Neutrophil (primary cell): ENCODE measurements around the gene ZNF22.

ENCODE experiments used
- H3K27ac ChIP-seq: fragments of 200-600 bp; sonication (generic); 2 replicates; pipeline ENCODE4 v1.5.1; 2016; ENCODE audit warnings: mild to moderate bottlenecking, moderate library complexity
- H3K27me3 ChIP-seq: fragments of 200-600 bp; sonication (generic); 2 replicates; pipeline ENCODE4 v1.6.0; 2016; ENCODE audit warnings: mild to moderate bottlenecking
- H3K36me3 ChIP-seq: fragments of 200-600 bp; sonication (generic); 2 replicates; pipeline ENCODE4 v1.5.1; 2017
- H3K4me1 ChIP-seq, 2 experiments: fragments of 200-600 bp in 1 of 2; sonication (generic) in 1 of 2; 1 replicate in 1 of 2; 2 replicates in 1 of 2; pipeline versions ENCODE4 v1.5.1 to v1.6.1; 2013 to 2016; ENCODE audit warnings: low read depth in 1 of 2, low read length in 1 of 2, mild to moderate bottlenecking in 1 of 2, moderate library complexity in 1 of 2; ENCODE audit not compliant: control insufficient read depth in 1 of 2, insufficient read depth in 1 of 2
- H3K4me3 ChIP-seq, 2 experiments: fragments of 200-600 bp in 1 of 2; sonication (generic) in 1 of 2; 1 replicate in 1 of 2; 2 replicates in 1 of 2; pipeline ENCODE4 v1.5.1; 2013 to 2016; ENCODE audit warnings: low read depth in 1 of 2, low read length in 1 of 2, mild to moderate bottlenecking in 1 of 2, moderate library complexity in 1 of 2
- H3K9me3 ChIP-seq: fragments of 200-600 bp; sonication (generic); 2 replicates; pipeline ENCODE4 v1.5.1; 2016
- TF ChIP-seq, protein P1 (sequence below): fragments of 200-600 bp; sonication (generic); IDR thresholded peaks from 2 replicates; pipeline ENCODE4 v1.5.1; 2016; ENCODE audit warnings: antibody characterized with exemption

Gene ZNF22

GRCh38 chr10:44962870-44963738 lies 37.6 kb upstream of the ZNF22 start:
- Histone ChIP-seq H3K9me3 (no peaks in the 10 kb centered on the region), H3K27me3 (no peaks in the 10 kb centered on the region), H3K4me1 (peaks cover 51 to 53% of the 10 kb centered on the region in 2 experiments), H3K36me3 (no peaks in the 10 kb centered on the region), H3K4me3 (no peak overlapping the region), H3K27ac (no peak overlapping the region)
- TF ChIP-seq, protein P1, sequence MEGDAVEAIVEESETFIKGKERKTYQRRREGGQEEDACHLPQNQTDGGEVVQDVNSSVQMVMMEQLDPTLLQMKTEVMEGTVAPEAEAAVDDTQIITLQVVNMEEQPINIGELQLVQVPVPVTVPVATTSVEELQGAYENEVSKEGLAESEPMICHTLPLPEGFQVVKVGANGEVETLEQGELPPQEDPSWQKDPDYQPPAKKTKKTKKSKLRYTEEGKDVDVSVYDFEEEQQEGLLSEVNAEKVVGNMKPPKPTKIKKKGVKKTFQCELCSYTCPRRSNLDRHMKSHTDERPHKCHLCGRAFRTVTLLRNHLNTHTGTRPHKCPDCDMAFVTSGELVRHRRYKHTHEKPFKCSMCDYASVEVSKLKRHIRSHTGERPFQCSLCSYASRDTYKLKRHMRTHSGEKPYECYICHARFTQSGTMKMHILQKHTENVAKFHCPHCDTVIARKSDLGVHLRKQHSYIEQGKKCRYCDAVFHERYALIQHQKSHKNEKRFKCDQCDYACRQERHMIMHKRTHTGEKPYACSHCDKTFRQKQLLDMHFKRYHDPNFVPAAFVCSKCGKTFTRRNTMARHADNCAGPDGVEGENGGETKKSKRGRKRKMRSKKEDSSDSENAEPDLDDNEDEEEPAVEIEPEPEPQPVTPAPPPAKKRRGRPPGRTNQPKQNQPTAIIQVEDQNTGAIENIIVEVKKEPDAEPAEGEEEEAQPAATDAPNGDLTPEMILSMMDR = no peak

DNA sequence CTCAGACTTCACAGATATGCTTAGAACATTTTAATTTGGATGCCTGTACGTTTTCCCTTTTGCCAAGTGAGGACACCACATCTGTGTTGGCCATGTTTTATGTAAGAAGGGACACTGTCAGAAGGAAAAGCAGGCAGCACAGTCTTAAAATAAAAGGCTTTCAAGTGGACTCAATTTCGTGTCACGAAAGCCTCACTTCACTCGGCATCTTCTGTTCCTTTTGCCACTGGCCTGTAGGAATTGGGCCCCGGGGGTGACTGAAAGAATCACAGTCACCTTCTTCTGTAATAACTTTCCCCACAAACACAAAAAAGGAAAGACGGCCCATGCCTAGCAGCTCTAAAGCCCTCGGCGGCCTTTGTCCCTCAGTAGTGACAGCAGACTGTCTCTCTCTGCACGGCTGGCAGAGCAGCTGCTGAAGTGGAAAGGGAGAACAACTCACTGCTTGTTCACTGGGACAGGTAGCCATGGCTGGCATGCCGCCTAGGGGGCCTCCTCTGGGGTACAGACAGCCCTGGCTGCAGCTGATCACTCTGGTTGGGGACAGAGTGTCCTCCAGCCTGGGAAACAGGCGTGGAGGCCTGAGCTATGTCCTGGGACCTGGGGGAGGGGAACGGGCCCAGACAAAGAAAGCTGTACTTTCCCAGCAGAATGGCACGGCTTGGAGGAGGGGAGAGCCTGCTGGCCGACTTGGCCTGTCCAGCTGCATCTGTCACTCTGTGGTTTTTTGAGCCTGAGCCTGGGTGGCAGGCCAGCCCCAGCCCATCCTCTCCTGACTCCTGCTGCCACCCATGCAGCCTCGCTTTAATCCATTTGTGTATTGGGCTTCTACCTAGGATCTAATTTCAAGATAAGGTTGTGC lies 36.7 kb upstream of the ZNF22 start:
- no peaks in the 10 kb centered on the region for H3K9me3 ChIP-seq
- no peaks in the 10 kb centered on the region for H3K36me3 ChIP-seq
- TF ChIP-seq, protein P1 = no peak
- no peaks in the 10 kb centered on the region for H3K27me3 ChIP-seq
- H3K4me3 ChIP-seq = no peak overlapping the region
- no peak overlapping the region for H3K27ac ChIP-seq
- peaks cover 51 to 53% of the 10 kb centered on the region in 2 experiments for H3K4me1 ChIP-seq

DNA sequence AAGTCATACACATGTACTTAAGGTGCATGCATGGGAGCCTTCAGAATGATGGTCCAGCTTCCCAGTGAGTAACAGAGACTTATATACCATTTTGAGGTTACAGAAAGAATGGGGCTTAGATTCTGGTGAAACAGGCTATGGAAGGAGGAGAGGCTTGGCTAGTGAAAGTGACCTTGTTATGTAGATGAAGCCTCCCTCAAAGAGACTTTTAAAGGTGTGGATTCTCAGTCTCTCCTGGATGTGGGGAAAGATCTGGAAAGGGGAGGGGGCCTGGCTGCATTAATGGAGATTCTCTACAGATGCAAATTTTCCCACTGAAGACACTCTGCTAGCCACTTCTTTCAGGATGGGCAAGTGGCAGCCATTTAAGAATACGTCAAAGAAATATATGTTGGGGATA lies 35.6 kb upstream of the ZNF22 start:
- Histone ChIP-seq H3K27ac (no peak overlapping the region), H3K9me3 (no peaks in the 10 kb centered on the region), H3K36me3 (no peaks in the 10 kb centered on the region), H3K4me3 (no peak overlapping the region), H3K27me3 (no peaks in the 10 kb centered on the region), H3K4me1 (peaks cover 48 to 55% of the 10 kb centered on the region in 2 experiments)
- TF ChIP-seq, protein P1 = no peak

DNA sequence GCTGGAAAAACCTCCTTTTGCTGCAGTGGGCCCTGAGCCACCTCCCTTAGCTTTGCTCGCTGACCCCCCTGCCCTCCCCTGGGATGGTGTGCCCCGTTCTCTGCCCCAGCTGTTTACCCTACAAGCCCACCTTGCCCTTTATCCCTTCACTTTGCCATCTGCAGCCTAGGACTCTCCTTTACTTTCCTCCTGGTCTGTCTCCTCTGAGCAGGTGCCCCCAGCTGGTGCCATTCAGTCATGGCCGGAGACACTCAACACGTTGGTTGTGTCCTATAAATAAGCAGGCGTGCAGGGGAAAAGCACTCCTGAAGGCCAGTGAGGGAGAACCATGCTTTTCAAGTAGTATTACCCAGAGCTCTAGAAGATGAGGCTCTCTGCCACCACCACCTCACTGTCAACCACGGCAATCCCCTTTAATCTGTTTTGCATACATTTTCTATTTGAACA lies 35.0 kb upstream of the ZNF22 start:
- no peaks in the 10 kb centered on the region for H3K9me3 ChIP-seq
- H3K36me3 ChIP-seq = no peaks in the 10 kb centered on the region
- peaks cover 42 to 49% of the 10 kb centered on the region in 2 experiments for H3K4me1 ChIP-seq
- no peak overlapping the region for H3K27ac ChIP-seq
- no peaks in the 10 kb centered on the region for H3K27me3 ChIP-seq
- no peak overlapping the region for H3K4me3 ChIP-seq
- TF ChIP-seq, protein P1 = no peak

- no peaks in the 10 kb centered on the region for H3K36me3 ChIP-seq
- no peak overlapping the region for H3K4me3 ChIP-seq
- peaks cover 36 to 43% of the 10 kb centered on the region in 2 experiments for H3K4me1 ChIP-seq
- TF ChIP-seq, protein P1 = no peak
- no peaks in the 10 kb centered on the region for H3K9me3 ChIP-seq
- H3K27ac ChIP-seq = peak overlapping the region; percentile 25
- H3K27me3 ChIP-seq = no peaks in the 10 kb centered on the region
Measured at GRCh38 chr10:44966129-44966815, 34.5 kb upstream of the ZNF22 start.
